Upper lobe of left lung (tissue), 6 donors: ENCODE data around the gene MVB12B. TPM values are rescaled to one million over a fixed set of nuclear protein-coding genes. Genes with fewer than 3 reads are reported as not detected.

ENCODE experiments used
- ATAC-seq, 2 donors: fragments of 200-7000 bp; cut with Tn5 transposase; one replicate each; pipeline ENCODE4 v1.9.1; 2022; ENCODE audit warnings: mild to moderate bottlenecking in 2 of 2, moderate library complexity in 2 of 2; ENCODE audit not compliant: low FRiP score in 2 of 2
- DNase-seq, 2 donors: peaks; one replicate each; pipeline ENCODE4 v3.0.0-alpha.2; 2019 to 2020
- H3K27ac ChIP-seq, 4 donors: fragments of 200-600 bp; sonication (generic); one replicate each; pipeline ENCODE4 v1.5.1; 2016 to 2019
- H3K27me3 ChIP-seq, 4 donors: fragments of 200-600 bp; sonication (generic); one replicate each; pipeline ENCODE4 v1.5.1; 2017 to 2019
- H3K36me3 ChIP-seq, 4 donors: fragments of 200-600 bp; sonication (generic); one replicate each; pipeline ENCODE4 v1.5.1; 2016 to 2019
- H3K4me1 ChIP-seq, 4 donors: fragments of 200-600 bp; sonication (generic); one replicate each; pipeline ENCODE4 v1.5.1; 2018 to 2019
- H3K4me3 ChIP-seq, 4 donors: fragments of 200-600 bp; sonication (generic); one replicate each; pipeline ENCODE4 v1.5.1; 2017 to 2019; ENCODE audit warnings: mild to moderate bottlenecking in 2 of 4, moderate library complexity in 1 of 4
- H3K9me3 ChIP-seq, 4 donors: fragments of 200-600 bp; sonication (generic); one replicate each; pipeline ENCODE4 v1.5.1; 2018 to 2019
- CTCF ChIP-seq, 6 experiments: fragments of 450-650 bp in 4 of 6; fragments of 200-600 bp in 2 of 6; sonication (generic) in 2 of 6; IDR thresholded peaks; one replicate each; pipeline ENCODE4 v1.5.1; 2016 to 2019; ENCODE audit warnings: antibody characterized with exemption in 6 of 6
- EP300 ChIP-seq, 4 donors: sonication (generic); formaldehyde crosslinking; IDR thresholded peaks; one replicate each; pipeline ENCODE4 v1.5.1; 2017; ENCODE audit warnings: antibody characterized with exemption in 4 of 4, control low read depth in 2 of 4
- POLR2A ChIP-seq, 4 donors: fragments of 450-650 bp; IDR thresholded peaks; one replicate each; pipeline ENCODE4 v1.5.1; 2016 to 2017; ENCODE audit warnings: antibody characterized with exemption in 4 of 4, mild to moderate bottlenecking in 2 of 4
- POLR2AphosphoS5 ChIP-seq, 2 donors: sonication (generic); formaldehyde crosslinking; IDR thresholded peaks; one replicate each; pipeline ENCODE4 v1.5.1; 2017; ENCODE audit warnings: antibody characterized with exemption in 2 of 2
- WGBS, 2 donors: methylation state at CpG; one replicate each; pipeline ENCODE4 v1.1.5; 2017 to 2018; 5-methylcytosine and 5-hydroxymethylcytosine counted together
- total RNA-seq, 6 donors: library from RNA; depleted of rRNA in 4 of 6; stranded (reverse); fragments of >200 nt in 4 of 6; gene quantifications; one replicate each; pipeline versions ENCODE4 v1.1.0 to v1.2.1, GENCODE V29; 2016 to 2021
- donor health status: DM: no; HTN: no; CAD: no; lungs with moderate emphysema.
- donor health status: DM: no; HTN: yes; CAD: no; lungs with severe emphysema.

Gene MVB12B
- total RNA-seq, 6 donors from 2014 or later = 36.7 to 60.7 (median 41.0) TPM

GRCh38 chr9:126437701-126438100 is 111.1 kb downstream of the MVB12B start:
- H3K27me3 ChIP-seq = no peaks in the 10 kb centered on the region
- 94 to 100% methylated on average over 2 of the region's 2 CpGs for WGBS, 2 donors
- no peak overlapping the region for H3K4me3 ChIP-seq
- DNase-seq (no peak), ATAC-seq (no peak)
- H3K36me3 ChIP-seq = peaks cover 0 to 4% (median 2%) of the 10 kb centered on the region in 4 donors
- H3K4me1 ChIP-seq = no peaks in the 10 kb centered on the region
- TF ChIP-seq CTCF (IDR thresholded peaks at IDR 0.05) = no peak
- TF ChIP-seq EP300 (IDR thresholded peaks at IDR 0.05) = no peak
- TF ChIP-seq POLR2A (IDR thresholded peaks at IDR 0.05) = no peak
- TF ChIP-seq POLR2AphosphoS5 (IDR thresholded peaks at IDR 0.05) = no peak
- H3K27ac ChIP-seq = no peak overlapping the region
- no peaks in the 10 kb centered on the region for H3K9me3 ChIP-seq

- H3K9me3 ChIP-seq = no peaks in the 10 kb centered on the region
- WGBS, 2 donors = 89 to 95% methylated on average over 9 to 13 of the region's 13 CpGs
- no peaks in the 10 kb centered on the region for H3K27me3 ChIP-seq
- peaks cover 0 to 4% (median 0%) of the 10 kb centered on the region in 4 donors for H3K36me3 ChIP-seq
- ATAC-seq (no peak), DNase-seq (no peak)
- H3K27ac ChIP-seq = no peak overlapping the region
- no peaks in the 10 kb centered on the region for H3K4me1 ChIP-seq
- no peak for TF ChIP-seq POLR2A (IDR thresholded peaks at IDR 0.05)
- no peak for TF ChIP-seq EP300 (IDR thresholded peaks at IDR 0.05)
- no peak for TF ChIP-seq CTCF (IDR thresholded peaks at IDR 0.05)
- TF ChIP-seq POLR2AphosphoS5 (IDR thresholded peaks at IDR 0.05) = no peak
- H3K4me3 ChIP-seq = no peak overlapping the region
Measured at GRCh38 chr9:126438741-126439401, 112.2 kb downstream of the MVB12B start.

- no peaks in the 10 kb centered on the region for H3K4me1 ChIP-seq
- 76 to 80% methylated on average over 5 of the region's 5 CpGs for WGBS, 2 donors
- no peaks in the 10 kb centered on the region for H3K9me3 ChIP-seq
- DNase-seq (no peak), ATAC-seq (no peak)
- H3K27me3 ChIP-seq = no peaks in the 10 kb centered on the region
- no peak overlapping the region for H3K4me3 ChIP-seq
- peaks cover 0 to 4% (median 0%) of the 10 kb centered on the region in 4 donors for H3K36me3 ChIP-seq
- H3K27ac ChIP-seq = no peak overlapping the region
- TF ChIP-seq POLR2AphosphoS5 (IDR thresholded peaks at IDR 0.05) = no peak
- TF ChIP-seq POLR2A (IDR thresholded peaks at IDR 0.05) = no peak
- TF ChIP-seq CTCF (IDR thresholded peaks at IDR 0.05) = no peak
- TF ChIP-seq EP300 (IDR thresholded peaks at IDR 0.05) = no peak
Measured at GRCh38 chr9:126439402-126439765, 112.8 kb downstream of the MVB12B start.

GRCh38 chr9:126439883-126440653 is 113.4 kb downstream of the MVB12B start:
- Histone ChIP-seq H3K36me3 (peaks cover 0 to 4% (median 0%) of the 10 kb centered on the region in 4 donors), H3K4me3 (no peak overlapping the region), H3K27ac (no peak overlapping the region), H3K4me1 (no peaks in the 10 kb centered on the region), H3K27me3 (no peaks in the 10 kb centered on the region), H3K9me3 (no peaks in the 10 kb centered on the region)
- DNase-seq (no peak), ATAC-seq (no peak)
- 91% methylated on average over 15 to 16 of the region's 16 CpGs for WGBS, 2 donors
- TF ChIP-seq CTCF (IDR thresholded peaks at IDR 0.05) = no peak
- no peak for TF ChIP-seq EP300 (IDR thresholded peaks at IDR 0.05)
- no peak for TF ChIP-seq POLR2AphosphoS5 (IDR thresholded peaks at IDR 0.05)
- TF ChIP-seq POLR2A (IDR thresholded peaks at IDR 0.05) = no peak
